ENCODE data around the gene RASGRP3.

- no peak for TF ChIP-seq CTCF (IDR thresholded peaks at IDR 0.05)
- TF ChIP-seq POLR2A (IDR thresholded peaks at IDR 0.05): no peak
Observed at GRCh38 chr2:33498291-33498956, 22.0 kb downstream of the RASGRP3 start.

Measured in lower leg skin (tissue), 3 donors.